ENCODE data around the gene TBXT. TPM values are rescaled to one million over a fixed set of nuclear protein-coding genes. Genes with fewer than 3 reads are reported as not detected.
"Not testable (repeated sequence)": the region's sequence is repeated elsewhere in the genome, so short reads cannot be mapped to it uniquely, and the experiment has no call there.

Gene TBXT
- polyA plus RNA-seq, 4 donors, result 0.04 TPM; not detected in 3

DNA sequence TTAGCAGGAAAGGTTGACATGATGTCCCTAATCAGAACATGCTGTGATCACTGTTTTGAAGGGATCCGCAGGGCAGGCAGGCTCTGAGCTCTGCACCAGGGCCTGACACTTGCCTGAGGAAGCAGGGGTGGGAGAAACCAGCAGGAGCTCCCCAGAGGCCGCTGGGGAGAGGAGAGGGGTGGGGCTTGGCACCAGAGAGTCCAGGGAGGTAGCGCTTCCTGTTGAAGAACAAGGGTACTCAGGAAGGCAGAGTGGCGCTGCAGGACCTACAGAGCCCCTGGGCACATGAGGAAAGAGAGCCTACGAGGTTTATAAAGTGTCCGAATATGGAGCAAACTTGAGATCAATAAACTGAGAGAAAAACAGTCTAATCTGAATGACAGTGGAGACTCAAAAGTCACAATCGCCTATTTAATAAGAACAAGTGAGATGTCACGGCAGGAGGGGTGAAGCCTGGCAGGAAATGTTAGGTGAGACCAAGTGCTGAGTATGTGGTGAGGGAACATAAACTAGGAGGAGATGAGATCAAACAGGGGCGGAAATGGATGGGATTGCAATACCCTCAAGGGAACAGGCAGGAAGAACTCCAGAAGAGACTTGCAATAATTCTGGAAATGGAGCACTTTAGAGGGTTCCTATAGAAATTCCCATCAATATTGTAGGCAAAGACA, 5.8 kb upstream of the TBXT start:
- DNase-seq (ENCODE audit: low read depth in 4 of 4, low spot score in 3 of 4), result no peak

DNA sequence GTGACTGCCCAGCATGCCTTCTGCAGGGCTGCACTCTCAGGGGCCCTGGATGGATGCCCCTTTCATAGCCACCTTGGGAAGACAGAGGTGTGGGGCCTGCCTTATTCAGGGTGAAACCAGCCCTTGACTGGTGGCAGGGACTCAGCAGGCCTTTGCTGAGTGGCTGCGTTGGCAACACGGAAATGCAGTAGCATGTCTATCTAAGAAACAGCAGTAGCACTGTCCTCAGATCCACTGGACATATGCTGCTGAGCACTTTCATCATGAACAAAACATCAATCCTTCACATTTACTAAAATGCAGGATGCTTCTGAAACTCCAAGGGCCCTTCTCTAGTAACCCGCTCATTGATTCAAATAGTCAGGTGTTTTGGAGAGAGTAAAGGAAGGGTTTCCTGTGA, 4.9 kb upstream of the TBXT start:
- DNase-seq (ENCODE audit: low read depth in 4 of 4, low spot score in 3 of 4), result no peak

DNA sequence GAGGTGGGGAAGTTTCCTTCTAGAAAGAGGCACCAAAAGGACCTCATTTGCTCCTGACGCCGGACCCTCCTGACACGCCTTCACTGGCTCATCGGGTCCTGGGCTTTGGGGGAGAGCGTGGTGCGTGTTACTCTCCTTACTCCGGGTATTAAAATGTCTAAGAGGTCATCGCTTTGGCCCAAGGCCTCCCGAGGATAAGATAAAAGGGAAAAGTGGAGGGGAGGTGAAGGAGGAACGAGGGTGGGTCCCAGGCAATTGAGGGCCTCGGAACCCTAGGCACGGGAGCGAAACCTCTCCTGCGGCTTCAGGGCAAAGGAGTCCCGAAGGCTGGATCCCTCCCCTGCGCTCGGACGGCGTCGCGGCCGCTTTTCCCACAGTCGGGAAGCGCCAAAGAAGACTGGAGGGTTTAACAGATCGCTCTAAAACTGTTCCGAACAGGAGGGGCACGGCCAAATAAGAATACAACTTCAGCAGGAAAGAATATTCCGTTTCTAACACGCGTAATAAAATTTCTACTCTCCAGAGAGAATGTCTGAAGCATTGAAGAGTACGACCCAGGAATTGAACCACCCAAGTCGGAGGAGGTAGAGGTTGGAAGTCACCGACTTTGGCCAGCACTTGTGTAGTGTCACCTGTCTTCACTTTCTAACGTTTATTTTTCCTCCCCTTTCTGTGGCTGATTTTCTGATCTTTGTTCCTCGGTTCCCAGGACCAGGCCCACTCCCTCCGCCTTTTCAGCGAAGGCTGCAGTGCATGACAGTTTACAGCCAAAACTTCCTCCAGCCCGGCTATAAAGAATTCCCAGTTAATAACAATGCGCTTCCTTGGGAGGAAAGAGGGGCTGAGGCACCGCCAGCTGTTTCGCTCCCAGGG, 2.1 kb upstream of the TBXT start:
- DNase-seq (ENCODE audit: low read depth in 4 of 4, low spot score in 3 of 4), result no peak

DNA sequence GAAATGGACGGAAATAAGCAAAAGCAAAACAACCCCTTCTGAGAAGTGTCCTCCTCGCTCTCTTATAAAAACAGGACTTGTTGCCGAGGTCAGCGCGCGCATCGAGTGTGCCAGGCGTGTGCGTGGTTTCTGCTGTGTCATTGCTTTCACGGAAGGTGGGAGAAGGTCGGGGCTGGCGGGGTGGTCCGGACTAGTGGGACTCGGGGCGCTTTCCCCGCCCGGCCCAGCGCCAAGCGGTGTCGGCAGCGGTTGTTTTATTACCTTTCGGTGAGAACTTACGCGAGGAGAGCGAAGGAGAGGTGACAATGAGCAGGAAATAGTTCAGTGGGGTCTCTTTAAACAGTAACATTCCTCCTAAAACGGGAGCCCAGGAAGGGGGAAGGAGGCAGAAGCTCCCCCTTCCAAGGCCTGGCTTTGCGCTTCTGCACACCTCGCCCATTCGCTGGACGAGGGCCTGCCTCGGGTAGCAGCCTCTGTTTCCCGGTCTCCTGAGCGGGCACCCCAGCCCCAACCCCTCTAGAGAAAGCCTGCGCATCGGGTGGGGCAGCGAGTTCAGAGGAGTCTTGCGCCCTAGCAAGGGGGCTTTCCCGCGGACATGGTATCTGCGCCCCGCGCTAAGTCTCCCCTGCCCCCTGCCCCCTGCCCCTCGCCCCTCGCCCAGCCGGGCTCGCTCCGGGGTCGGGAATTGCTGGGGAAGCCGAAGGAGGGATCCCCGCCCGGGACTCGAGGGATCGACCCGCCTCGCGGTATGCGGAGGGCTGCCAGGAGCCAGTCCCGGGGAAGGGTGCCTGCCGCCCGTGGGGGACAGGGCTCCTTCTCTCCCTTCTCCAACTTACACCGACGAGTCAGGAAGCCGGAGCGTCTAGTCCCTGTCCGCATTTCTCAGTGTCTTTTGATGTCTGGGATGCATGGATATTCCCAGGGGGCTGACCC, 1.2 kb upstream of the TBXT start:
- DNase-seq (ENCODE audit: low read depth in 4 of 4, low spot score in 3 of 4), result no peak

DNA sequence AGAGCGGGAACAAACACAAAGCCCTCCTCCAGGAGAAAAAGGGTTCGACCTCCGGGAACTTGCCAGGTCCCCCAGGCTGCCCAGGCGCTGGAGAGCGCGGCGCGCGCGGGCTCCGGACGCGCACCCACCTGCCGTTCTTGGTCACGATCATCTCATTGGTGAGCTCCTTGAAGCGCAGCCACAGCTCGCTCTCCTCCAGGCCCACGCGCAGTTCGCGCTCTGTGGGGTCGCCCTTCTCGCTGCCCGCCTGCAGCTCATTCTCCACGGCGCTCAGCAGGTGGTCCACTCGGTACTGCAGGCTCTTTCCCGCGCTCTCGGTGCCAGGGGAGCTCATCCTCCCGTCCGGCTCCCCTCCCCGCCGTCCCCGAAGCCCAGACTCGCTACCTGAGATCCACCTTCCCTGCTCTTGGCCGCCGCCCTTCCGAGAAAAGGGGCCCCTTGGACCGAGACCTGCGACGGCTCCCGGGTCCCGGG, 356 bp downstream of the TBXT start:
- no peak for DNase-seq (ENCODE audit: low read depth in 4 of 4, low spot score in 3 of 4)

DNA sequence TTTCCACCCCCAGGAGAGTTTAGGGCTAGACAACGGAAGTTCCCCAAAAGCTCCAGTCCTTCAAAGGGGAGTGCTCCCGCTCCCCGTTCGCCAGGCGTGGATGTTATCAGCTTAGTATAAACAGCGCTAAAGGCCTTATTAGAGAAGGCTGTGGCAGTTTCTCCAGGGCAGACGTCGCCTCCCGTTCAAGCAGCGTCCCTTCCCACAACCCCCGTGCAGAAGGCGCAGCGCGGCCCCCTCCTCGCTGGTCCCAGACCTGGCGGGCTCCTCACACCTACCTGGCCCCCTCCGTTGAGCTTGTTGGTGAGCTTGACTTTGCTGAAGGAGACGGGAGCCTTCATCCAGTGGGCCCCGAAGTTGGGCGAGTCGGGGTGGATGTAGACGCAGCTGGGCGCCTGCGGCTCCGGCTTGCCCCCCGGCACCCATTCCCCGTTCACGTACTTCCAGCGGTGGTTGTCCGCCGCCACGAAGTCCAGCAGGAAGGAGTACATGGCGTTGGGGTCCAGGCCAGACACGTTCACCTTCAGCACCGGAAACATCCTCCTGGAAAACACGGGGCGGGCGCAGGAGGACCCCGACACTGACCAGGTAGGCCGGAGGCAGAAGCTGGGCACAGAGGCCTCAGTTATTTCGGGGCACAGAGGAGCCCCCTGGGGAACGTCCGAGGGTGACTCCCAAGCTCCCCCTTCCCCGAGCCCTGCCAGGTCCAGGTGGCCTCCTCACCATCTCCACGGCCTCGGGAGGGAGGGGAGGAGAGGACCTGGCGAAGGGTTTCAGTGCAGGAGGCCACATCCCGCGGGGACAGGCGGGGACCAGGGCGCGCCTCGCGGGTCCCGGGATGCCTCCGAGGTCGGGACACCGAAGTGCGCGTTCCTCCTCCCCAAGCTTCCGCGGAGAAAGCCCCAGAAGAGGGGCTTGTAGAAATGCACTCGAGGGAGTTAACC, 1.1 kb downstream of the TBXT start:
- DNase-seq (ENCODE audit: low read depth in 4 of 4, low spot score in 3 of 4), result no peak

DNA sequence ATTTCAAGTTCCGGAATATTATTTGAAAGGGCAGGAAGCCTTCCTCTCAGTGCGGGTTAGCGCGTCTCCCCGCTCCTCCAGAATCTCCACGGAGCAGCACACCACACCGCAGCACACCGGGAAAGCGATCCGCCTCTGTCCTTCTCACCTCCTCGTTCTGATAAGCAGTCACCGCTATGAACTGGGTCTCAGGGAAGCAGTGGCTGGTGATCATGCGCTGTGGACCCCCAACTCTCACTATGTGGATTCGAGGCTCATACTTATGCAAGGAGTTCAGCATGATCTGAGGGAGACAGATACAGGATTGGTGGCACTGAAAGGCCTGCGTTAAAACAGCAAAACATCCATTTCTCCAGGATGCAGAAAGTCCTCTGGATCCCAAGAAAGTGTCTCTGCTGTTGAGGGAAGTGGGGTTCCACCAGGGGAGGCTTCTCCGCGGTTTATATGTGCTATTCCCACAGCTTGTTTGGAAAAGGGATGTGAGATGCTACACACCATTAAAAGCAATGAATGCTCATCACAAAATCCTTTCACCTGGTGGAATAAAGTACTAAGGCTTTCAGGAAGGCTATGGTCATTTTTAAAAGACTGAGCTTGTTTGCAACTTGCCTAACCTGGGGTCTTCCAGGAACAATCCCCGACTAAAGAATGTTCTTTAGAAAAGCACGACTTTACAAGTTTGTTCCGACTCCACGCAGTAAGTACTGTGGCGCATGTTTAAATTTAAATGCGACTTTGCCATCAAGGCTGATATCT, 1.9 kb downstream of the TBXT start:
- DNase-seq (ENCODE audit: low read depth in 4 of 4, low spot score in 3 of 4), result no peak

DNA sequence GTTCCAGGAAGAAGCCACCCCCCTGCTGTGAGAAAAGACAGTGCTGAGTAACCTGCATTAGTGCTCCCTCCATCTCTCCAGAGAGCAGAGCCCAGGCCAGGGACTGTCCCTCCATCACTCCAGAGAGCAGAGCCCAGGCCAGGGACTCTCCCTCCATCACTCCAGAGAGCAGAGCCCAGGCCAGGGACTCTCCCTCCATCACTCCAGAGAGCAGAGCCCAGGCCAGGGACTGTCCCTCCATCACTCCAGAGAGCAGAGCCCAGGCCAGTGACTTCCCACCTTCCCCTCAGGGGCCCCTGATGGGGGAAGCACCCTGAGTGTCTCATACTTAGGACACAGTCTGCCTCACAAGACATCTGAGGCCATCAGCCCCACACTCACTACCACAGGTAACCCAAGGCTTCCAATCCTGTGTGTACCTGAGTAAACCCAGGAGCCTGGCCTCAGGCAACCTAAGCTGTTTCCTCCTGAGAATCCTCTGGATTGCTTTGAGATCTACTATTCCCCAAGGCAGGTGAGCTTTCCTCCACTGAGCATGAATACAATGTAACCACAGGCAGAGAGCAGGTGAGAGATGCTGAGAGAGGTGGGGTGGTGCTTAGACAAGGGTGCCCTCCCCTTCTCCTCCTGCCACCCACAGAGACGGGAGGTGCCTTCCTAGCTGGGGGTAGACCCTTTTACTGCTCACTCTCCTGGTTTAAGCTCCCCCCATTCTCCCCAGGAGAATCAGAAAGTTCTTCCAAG, 4.9 kb downstream of the TBXT start:
- DNase-seq (ENCODE audit: low read depth in 4 of 4, low spot score in 3 of 4), result no peak

DNA sequence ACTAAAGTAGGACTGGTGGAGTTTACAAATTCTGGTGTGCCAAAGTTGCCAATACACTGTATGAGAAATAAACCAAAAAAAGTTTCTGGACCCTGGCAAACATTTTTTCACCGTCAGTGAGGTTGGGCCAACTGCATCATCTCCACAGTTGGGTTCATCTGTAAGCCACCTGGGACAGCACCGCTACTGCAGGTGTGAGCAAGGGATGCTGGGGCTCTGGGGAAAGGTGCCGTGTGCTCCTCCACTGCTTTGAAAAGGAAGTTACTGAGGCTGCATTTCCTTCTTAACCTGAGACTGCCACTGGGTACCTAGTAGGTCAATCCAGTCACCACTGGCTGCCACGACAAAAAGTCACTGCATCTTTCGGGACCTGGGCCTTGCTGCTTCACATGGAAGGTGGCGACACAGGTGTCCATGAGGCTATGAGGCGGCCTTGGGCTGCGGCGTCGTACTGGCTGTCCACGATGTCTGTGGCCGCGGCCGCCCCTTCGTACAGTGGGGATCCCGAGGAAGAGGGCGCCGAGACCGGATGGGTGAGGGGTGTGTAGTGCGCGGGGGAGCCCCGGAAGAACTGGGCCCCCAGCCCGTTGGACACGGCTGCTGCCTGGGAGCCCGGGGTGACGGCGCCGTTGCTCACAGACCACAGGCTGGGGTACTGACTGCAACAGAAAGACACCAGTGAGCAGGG, 9.6 kb downstream of the TBXT start:
- DNase-seq (ENCODE audit: low read depth in 4 of 4, low spot score in 3 of 4), result no peak

DNA sequence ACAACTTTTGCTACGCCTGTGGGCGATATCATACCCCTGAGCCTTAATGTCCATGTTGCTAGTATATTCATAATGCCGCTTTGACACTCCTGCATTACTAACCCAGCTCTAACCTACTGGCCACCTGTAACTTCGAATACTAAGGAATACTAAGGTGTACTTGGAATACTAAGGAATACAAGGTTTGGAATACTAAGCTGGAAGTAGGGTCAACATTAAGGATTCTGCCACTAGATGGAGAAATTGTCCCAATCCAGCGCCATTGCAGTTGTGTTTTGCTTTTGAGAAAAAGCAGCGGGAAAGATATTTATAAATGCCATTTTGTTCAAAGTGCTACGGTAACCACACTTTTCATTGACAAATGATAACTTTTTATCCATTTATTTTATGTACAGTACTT, 10.7 kb downstream of the TBXT start:
- no peak for DNase-seq (ENCODE audit: low read depth in 4 of 4, low spot score in 3 of 4)

DNA sequence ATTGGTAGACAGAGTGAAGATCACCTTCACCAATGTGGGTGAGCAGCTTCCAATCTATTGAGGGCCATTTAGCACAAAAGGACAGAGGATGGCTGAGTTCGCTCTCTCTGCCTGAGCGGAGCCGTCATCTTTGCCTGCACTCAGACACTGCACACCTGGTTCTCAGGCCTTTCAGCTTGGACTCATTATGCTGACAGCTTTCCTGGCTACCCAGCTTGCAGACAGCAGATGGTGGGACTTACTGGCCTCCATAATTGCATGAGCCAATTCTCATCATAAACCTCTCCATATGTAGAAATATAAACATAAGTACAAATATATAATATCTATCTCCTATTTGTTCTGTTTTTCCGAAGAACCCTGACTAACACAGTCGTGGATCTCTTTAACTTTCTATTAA, 13.7 kb downstream of the TBXT start:
- DNase-seq (ENCODE audit: low read depth in 4 of 4, low spot score in 3 of 4), result no peak

DNA sequence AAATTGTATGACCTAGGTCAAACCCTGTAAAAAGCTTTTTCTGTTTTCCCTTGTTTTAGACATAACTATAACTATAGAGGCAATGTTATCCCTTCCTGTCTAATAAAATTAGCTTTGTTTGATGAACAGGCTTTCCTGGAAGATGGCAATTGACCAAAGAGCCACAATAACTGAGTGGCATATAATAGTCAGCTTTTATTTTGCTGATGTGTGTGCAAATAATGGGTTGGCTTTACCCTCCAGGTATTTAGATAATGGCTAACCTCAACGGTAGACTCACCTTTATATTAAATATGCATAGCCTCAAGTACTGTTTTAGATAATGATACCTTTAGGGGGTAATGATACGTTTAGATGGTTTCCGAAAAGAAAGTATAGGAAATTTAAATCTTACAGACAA, 15.0 kb downstream of the TBXT start:
- DNase-seq (ENCODE audit: low read depth in 4 of 4, low spot score in 3 of 4), result no peak

DNA sequence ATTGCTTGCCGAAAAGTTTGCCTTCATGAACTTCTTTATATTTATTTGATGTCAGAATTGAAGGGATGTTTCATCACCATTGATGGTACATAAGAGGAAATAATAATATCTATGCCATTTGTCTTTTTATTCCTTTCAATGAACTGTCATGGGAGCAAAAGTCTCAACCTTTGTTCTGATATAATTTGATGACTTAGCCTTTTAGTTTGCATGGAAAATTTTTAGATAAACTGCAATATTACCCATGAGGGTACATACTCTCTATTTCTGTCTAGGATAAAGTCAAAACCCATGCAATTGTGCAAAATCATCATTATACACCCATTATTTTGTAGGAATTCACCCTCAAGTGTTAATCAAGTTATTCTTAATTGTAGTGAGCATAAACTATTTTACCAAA, 15.9 kb downstream of the TBXT start:
- no peak for DNase-seq (ENCODE audit: low read depth in 4 of 4, low spot score in 3 of 4)

DNA sequence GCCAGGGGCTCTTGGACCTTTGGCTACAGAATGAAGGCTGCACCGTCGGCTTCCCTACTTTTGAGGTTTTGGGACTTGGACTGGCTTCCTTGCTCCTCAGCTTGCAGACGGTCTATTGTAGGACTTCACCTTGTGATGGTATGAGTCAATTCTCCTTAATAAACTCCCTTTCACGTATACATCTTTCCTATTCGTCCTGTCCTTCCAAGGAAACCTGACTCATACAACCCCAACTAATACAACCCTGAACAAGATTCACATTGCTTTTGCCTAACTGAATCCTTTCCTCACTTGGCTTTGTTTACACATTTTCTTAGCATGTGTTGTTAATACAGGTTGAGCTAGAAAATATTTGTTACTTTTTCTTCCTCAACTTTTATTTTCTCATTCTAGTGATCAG, 21.9 kb downstream of the TBXT start:
- DNase-seq (ENCODE audit: low read depth in 4 of 4, low spot score in 3 of 4), result no peak

DNA sequence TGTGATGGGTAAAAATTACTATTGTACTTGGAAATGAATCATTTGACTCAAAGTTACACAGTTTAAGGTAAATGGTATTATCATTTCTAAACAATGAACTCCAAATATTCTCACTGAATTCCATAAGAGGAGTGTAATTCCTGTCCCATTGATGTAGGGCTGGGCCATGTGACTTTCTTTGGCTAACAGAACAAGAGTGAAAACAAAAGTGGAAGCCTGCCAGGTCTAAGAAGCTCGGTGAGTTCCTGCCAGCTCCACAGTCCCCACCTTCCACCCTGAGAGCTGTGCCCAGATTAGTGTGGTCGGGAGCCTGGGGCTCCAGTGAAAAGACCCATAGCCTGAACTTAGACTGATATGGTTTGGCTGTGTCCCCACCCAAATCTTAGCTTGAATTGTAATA, 24.6 kb downstream of the TBXT start:
- DNase-seq (ENCODE audit: low read depth in 4 of 4, low spot score in 3 of 4), result no peak

DNA sequence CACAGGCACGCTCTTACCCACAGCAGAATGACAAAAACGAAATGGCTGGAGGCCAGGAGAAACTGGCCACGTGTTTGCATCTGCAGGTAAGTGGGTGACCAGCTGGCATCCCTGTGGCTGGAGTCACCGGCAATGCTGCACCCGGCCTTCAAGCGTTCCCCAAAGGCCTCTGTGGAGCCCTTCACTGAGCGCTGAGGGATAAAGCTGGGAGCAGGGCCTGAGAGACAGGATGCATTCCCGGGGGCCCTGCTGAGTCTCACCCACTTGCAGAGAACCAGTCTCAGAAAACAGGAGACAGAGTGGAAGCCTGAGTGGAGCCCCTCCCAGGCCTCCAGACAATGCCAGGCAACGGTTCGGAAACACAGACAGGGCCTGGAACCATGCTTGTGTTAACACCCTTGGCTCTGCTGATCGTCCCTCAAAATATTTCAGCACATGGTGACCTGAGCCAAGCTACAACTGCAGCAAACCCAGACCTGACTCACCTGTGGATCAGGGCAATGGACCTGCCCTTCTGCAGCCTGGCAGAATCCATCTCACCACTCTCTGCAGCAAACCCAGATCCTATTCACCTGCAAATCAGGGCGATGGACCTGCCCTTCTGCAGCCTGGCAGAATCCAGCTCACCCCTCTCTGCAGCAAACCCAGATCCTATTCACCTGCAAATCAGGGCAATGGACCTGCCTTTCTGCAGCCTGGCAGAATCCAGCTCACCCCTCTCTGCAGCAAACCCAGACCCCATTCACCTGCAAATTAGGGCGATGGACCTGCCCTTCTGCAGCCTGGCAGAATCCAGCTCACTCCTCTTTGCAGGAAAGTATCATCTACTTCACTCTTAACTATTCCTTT, 39.8 kb downstream of the TBXT start:
- no peak for DNase-seq (ENCODE audit: low read depth in 4 of 4, low spot score in 3 of 4)

DNA sequence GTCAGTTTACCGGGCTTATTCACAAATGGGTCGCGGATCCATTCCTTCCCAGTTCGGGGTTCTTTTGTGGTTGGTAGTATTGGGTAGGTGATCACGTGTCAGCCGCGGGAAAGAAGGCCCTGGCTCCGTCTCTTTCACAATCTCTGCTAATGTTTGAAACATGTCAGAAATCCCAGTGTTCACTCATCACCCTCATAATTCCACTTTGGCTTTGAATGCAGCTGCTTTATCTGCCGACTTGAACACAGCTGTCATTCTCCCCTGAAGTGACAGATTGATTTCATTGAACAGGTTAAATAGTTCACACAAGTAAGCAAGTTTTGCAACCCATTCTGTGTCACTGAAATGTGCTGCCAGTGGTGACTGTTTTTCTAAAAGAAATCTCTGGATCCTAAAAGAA, 44.5 kb downstream of the TBXT start:
- not testable (repeated sequence) for DNase-seq (ENCODE audit: low read depth in 4 of 4, low spot score in 3 of 4)
